ENCODE measurements around the gene ZBTB25.

The ZBTB25 gene

GRCh38 chr14:64447876-64448670 lies 55.6 kb downstream of the ZBTB25 start:
- no peak overlapping the region for H3K4me3 ChIP-seq (ENCODE audit: low read length)
- DNase-seq (ENCODE audit: low read depth, low spot score), result no peak

- no peak for DNase-seq (ENCODE audit: low read depth, low spot score)
- H3K4me3 ChIP-seq (ENCODE audit: low read length), result no peak overlapping the region
Measured at GRCh38 chr14:64444984-64445845, 58.4 kb downstream of the ZBTB25 start.

GRCh38 chr14:64444140-64444539 lies 59.5 kb downstream of the ZBTB25 start:
- DNase-seq (ENCODE audit: low read depth, low spot score), result no peak

DNA sequence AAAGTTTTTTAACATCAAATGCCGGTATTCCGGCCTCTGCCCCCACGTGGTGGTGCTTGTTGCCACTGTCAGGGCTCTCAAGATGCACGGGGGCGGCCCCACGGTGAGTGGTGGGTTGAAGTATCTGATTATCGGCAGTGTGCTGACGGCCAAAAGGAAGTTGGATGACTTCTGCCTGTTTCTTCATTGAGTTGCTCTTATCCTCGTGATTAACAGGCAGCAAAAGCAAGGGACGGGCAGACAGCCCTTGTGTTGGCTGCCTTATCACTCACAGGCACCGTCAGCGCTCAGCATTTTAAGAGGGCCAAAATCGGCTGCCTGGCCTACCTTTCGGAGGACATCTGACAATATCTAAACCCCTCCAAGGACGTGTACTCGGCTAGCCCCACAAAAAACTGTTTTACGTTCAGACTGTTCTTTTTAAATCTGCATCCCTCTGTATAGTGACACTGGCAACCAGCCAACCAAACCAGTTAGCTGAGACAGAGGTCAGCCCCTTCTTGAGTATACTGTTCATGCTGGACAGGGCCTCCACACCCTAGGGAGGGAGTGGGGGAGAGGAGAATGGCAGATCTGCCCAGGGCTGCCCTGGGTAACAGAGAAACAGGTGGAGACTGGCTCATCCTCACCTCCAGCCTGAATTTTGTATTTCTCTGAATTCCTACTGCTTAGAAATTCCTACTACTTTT lies 61.2 kb downstream of the ZBTB25 start:
- DNase-seq (ENCODE audit: low read depth, low spot score), result no peak
- H3K4me3 ChIP-seq (ENCODE audit: low read length), result no peak overlapping the region

More at GRCh38 chr14:64444140-64444539, 59.5 kb downstream of the ZBTB25 start:
- H3K4me3 ChIP-seq (ENCODE audit: low read length), result no peak overlapping the region

- H3K4me3 ChIP-seq (ENCODE audit: low read length), result no peak overlapping the region
- DNase-seq (ENCODE audit: low read depth, low spot score), result no peak
Measured at GRCh38 chr14:64440494-64440893, 63.1 kb downstream of the ZBTB25 start.

DNA sequence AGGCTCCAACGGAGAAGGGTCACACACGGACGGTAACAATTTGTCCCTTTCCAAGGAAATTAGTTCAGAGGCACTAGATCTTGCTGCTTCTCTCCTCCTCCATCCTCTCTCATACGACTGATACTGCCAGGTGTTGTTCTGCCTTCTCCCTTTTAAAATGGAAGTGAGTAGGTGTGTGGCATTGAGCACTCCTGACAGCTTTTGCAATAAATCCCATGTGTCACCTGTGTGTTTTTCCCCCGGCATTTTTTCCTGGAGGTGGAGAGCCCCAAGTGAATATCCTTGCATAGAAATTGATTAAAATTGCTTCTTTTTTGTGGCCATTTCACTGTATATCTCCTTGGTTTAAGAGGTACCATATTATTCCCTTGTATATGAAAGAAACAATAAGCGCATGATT lies 64.5 kb downstream of the ZBTB25 start:
- no peak overlapping the region for H3K4me3 ChIP-seq (ENCODE audit: low read length)
- DNase-seq (ENCODE audit: low read depth, low spot score), result no peak

- no peak overlapping the region for H3K4me3 ChIP-seq (ENCODE audit: low read length)
- DNase-seq (ENCODE audit: low read depth, low spot score), result no peak
Measured at GRCh38 chr14:64438181-64438841, 65.3 kb downstream of the ZBTB25 start.

GRCh38 chr14:64434528-64434927 lies 69.1 kb downstream of the ZBTB25 start:
- no peak for DNase-seq (ENCODE audit: low read depth, low spot score)
- no peak overlapping the region for H3K4me3 ChIP-seq (ENCODE audit: low read length)

GRCh38 chr14:64423987-64424386 lies 79.7 kb downstream of the ZBTB25 start:
- no peak overlapping the region for H3K4me3 ChIP-seq (ENCODE audit: low read length)
- DNase-seq (ENCODE audit: low read depth, low spot score), result no peak

GRCh38 chr14:64422756-64423155 lies 80.9 kb downstream of the ZBTB25 start:
- no peak overlapping the region for H3K4me3 ChIP-seq (ENCODE audit: low read length)

DNA sequence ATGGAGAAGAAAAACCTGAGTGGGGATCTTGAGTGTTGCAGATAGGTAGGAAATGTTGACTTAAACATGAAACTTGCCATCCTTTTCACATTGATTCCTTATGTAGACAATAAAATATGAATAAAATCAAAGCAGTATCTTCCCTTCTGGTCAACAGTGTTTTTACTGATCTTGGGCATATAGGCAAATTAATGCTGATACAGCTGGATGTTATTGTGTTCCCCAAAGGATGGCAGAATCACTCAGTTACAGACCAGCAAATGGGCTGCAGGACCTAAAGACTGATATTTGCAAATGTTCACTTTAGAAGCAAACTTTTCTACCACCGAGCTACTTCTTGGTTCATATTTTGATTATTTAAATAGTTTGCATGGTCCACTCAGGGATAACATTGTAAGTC lies 81.6 kb downstream of the ZBTB25 start:
- H3K4me3 ChIP-seq (ENCODE audit: low read length), result no peak overlapping the region
- no peak for DNase-seq (ENCODE audit: low read depth, low spot score)

More at GRCh38 chr14:64422756-64423155, 80.9 kb downstream of the ZBTB25 start:
- DNase-seq (ENCODE audit: low read depth, low spot score), result no peak

DNA sequence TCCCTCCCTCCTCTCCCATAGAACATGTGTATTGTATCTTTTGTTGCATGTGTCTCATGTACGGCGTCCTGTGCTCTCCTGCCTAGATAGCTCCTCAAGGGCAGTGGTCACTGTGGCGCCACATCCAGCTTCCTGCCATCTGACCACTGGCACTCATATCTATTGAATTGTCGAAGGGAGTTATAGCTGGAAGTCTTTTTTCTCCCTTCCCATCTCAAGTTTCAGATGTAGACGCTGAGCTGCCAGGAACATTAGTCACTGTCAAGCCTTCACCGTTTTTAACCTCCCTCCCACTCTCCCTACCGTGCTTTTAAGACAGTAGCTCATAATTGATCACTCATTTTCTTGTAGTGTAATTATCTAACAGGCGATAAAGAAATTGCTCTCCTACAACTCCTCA lies 82.5 kb downstream of the ZBTB25 start:
- H3K4me3 ChIP-seq (ENCODE audit: low read length), result no peak overlapping the region
- DNase-seq (ENCODE audit: low read depth, low spot score), result no peak

- H3K4me3 ChIP-seq (ENCODE audit: low read length), result no peak overlapping the region
- DNase-seq (ENCODE audit: low read depth, low spot score), result no peak
Measured at GRCh38 chr14:64419003-64419402, 84.6 kb downstream of the ZBTB25 start.

- H3K4me3 ChIP-seq (ENCODE audit: low read length), result no peak overlapping the region
- DNase-seq (ENCODE audit: low read depth, low spot score), result no peak
Measured at GRCh38 chr14:64417771-64418125, 85.9 kb downstream of the ZBTB25 start.

- no peak overlapping the region for H3K4me3 ChIP-seq (ENCODE audit: low read length)
- no peak for DNase-seq (ENCODE audit: low read depth, low spot score)
Measured at GRCh38 chr14:64417055-64417770, 86.4 kb downstream of the ZBTB25 start.

DNA sequence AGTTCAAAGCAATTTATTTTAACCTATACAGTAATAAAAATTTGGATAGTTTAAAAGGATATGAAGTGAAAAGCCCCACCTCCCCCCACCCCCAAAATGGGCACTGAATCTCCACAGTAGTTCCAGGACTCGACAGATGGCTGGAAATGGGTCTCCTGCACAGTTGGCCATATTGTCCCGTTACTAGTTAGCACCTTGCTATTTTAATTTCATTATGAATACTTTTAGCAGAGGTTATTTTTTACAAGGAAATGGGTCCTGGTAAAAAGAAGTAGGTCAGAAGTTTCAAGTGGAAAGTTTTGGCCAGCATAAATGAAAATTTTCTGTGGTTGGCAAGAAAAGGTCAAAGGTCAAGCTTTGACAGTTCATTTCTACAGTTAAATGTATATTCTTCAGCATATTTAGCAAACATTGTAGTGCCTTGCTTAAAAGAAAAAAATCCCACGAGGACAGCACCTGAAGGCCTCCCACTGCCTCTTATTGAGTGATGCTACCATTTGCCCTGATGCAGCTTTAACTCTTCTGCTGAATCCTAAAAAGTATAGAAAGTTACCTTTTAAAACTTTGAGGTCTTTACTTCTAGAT lies 87.2 kb downstream of the ZBTB25 start:
- no peak overlapping the region for H3K4me3 ChIP-seq (ENCODE audit: low read length)
- no peak for DNase-seq (ENCODE audit: low read depth, low spot score)

DNA sequence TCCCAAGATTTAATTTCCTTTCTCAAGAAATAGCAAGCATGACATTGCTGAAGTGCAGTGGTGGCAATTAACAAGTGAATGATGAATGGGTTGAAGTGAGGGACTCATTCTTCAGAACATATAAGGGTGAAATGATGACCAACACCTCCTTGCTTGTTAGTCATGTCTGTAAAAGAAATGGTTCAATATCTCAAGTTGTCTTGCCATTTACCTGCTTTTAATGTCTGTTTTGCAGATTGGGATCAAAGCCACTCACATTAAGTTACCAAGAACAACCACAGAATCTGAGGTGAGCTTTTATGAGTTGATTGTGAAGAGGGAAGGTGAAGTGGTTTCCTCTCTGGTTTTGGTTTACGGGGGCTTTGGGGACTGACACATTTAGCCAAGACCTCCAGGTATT lies 91.4 kb downstream of the ZBTB25 start:
- peak; percentile 24 for DNase-seq (ENCODE audit: low read depth, low spot score)
- no peak overlapping the region for H3K4me3 ChIP-seq (ENCODE audit: low read length)

GRCh38 chr14:64411001-64411400 lies 92.6 kb downstream of the ZBTB25 start:
- no peak for DNase-seq (ENCODE audit: low read depth, low spot score)
- H3K4me3 ChIP-seq (ENCODE audit: low read length), result no peak overlapping the region

All from Jurkat, Clone E6-1 (cell line).